Forelimb muscle (tissue), 1 donor: Measurements from ENCODE around the gene EMD. TPM values are rescaled to one million over a fixed set of nuclear protein-coding genes. Genes with fewer than 3 reads are reported as not detected.

ENCODE experiments used
- DNase-seq: peaks from one replicate; pipeline ENCODE4 v3.0.0-alpha.2; 2013; ENCODE audit warnings: low read depth
- polyA plus RNA-seq: library from polyadenylated mRNA; unstranded; fragments of 120-200 nt; gene quantifications from one replicate; pipeline ENCODE4 v1.2.1, GENCODE V29; 2013; ENCODE audit not compliant: insufficient read length

EMD gene
- polyA plus RNA-seq, 1 donor: 46.8 TPM

DNA sequence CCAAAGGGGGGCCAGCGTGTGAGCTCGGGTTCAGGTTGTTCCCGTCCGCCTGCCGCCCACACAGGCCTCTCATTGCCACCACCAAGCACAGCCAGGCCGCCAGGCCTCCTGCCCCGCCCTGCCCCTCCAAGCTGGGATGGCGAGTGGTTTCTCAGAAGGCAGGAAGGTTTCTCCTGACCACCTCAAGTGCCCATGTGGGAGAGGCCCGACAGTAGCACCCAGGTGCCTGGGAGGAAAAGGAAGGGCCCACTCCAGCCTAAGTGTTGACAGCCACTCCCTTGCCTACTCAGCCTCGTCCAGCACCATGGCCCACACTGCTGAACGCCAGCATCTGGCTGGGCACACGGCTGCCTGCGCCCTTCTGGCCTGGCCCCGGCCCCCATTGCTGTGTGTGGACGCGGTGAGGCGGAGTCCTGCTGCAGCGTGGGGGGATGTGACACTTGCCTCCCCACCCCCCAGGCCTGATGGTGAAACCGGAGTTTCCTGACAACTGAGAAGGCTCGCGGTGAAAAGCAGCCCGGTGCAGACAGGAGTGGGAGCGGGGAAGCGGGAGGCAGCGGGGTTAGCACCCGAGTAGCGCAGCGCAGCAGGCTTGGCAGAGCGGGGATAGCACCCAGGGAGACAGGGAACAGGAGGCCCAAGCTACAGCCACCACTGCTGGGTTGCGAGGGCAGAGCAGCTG lies 23.9 kb upstream of the EMD start:
- no peak for DNase-seq

- no peak for DNase-seq
Measured at GRCh38 chrX:154355776-154356140, 23.3 kb upstream of the EMD start.

DNA sequence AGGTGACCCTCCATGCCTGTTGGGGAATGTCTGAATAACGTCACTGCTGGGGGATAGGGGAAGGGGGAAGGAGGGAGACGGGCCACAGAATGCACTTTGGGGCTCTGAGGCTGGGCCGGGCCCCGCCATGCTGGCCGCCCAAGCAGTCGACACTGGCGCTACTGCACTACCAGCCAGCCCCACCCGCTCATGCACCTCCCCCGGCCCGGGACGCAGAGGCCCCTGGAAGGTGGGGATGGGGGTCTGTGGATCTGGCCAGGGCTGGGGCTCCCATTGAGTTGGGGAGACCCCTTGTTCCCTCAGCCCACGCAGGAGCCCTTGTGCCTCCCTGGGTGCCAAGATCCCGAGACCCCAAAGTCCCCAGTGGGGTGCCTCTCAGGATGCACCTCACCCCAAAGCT lies 22.5 kb upstream of the EMD start:
- DNase-seq: no peak

DNA sequence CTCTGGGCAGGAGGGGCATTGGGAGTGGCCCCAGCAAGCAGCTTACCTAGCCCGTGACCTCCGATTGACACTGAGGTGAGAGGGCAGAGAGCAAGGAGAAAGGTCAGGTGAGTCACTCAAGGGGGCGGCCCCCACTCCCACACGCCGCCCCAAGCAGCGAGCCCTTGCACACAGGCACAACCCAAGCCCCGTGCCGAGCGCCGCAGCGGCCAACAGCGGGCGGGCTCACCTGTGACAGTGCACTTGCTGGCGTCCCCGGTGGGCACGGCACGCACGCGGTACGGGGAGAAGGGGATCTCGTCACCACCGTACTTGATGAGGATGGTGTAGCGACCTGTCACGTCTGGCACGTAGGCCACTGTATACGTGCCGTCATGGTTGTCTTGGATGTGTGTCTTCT lies 21.9 kb upstream of the EMD start:
- DNase-seq: no peak

- no peak for DNase-seq
Measured at GRCh38 chrX:154358011-154358410, 21.1 kb upstream of the EMD start.

- DNase-seq: no peak
Measured at GRCh38 chrX:154358829-154359228, 20.3 kb upstream of the EMD start.

DNA sequence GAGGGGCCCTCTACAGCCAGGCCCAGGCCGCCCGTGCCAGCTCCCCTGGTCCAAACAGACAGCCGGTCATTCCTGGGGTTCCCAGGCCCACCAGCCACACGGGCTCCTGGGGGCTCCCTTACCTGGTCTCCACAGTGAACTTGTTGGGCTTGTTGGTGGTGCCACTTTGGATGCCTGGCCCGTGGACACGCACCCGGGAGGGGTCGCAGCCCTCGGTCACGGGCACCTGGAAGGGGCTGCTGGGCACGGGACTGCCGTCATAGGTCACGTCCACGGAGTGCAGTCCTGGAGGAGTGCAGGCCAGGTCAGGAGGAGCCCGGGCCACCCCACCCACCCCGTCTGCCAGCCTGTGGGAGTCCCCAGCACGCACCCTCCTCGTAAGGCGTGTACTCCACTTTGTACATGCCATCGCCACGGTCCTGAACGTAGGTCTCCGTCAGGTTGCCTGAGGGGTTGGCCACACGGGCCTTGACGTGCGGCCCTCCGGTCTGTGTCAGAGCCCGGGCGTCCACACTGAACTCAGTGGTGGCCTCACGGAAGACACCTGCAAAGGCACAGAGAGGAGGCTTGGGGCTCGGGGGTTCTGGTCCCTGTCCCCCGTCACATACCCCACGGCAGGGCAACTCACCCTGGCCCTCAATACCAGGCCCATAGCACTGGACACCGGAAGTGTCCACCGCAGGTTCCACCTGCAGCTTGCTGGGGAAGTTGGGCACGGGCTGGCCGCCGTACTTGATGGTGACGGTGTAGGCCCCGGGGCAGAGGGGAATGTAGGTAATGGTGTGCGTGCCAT lies 19.5 kb upstream of the EMD start:
- no peak for DNase-seq

GRCh38 chrX:154360155-154360713 lies 18.9 kb upstream of the EMD start:
- no peak for DNase-seq

GRCh38 chrX:154362085-154362742 lies 16.9 kb upstream of the EMD start:
- DNase-seq: no peak

GRCh38 chrX:154363706-154364439 lies 15.2 kb upstream of the EMD start:
- no peak for DNase-seq

- DNase-seq: no peak
Measured at GRCh38 chrX:154365052-154365600, 14.0 kb upstream of the EMD start.

GRCh38 chrX:154365997-154366665 lies 13.0 kb upstream of the EMD start:
- DNase-seq: no peak

GRCh38 chrX:154366666-154367055 lies 12.4 kb upstream of the EMD start:
- DNase-seq: no peak

DNA sequence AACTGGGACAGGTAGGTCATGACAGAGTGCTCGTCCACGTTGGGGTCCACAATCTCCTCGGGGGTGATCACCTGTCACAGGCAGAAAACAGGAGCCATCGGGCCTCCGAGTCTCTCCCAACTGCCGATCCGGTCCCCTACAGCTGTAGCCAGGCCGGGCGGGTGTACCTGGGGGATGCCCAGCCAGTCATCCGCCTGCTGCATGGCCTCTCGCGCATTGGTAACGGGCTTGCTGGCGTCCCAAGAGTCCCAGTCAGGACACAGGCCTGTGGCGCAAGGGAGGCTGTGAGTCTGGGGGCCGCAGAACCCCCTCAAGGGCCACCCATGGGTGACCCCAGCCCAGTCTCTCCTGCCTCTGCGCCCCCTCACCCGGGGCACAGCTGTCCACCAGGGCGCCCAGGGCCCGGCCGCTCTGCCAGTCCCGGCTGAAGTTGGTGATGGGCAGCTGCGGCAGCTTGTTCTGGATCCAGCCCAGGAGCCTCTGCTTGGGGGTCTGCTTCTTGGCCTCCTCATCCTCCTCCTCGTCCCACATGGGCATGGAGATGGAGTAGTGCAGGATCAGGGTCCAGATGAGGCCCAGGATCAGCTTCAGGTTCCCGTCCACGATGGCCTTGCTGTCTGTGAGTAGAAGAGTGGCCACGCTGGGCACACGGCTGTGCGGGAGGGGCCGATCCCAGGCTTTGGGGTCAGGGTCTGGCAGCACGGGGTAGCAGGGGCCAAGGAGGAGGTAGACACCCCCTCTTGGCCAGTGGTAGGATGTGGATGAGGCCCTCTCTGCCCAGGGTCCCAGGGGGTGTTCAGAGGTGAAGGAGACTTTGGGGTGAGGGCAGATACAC lies 11.4 kb upstream of the EMD start:
- no peak for DNase-seq

DNA sequence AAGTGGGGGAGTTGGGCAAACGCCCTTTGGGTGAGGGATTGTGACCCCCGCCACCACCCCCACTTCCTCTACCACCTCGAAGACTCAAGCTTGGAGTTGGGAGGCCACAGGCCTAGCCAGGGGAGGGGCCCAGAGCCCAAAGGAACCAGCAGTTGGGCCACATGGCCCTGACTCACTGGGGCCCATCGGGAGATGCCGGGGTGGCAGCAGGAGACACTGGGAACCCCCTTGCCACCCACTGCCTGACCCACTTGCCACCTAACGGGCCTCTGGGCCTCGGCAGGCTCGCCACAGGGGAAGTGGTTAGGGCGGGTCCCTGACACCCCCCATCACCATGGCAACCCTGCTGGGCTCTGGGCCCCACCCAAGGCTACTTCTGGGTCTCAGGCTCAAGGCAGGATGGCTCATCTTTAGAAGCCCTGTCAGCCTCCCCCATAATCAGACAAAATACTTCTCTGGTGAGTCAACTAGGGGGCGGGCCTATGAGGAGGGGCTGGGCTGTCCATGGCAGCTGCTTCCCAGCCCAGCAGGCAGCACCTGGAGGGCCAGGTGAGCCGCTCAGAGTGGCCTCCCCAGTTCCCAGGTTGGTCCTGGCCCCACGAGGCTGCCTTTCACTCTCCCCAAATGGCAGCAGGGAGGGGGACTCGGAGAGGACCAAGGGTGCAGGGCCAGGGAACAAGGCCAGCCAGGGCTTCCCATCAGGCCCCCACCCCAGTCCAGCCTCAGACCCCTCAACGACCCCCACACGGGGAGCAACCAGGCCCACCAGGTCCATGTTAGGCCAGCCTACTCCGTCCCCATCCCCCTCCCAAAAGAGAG lies 10.3 kb upstream of the EMD start:
- DNase-seq: no peak

GRCh38 chrX:154369449-154370299 lies 9.4 kb upstream of the EMD start:
- DNase-seq: peak; percentile 70

DNA sequence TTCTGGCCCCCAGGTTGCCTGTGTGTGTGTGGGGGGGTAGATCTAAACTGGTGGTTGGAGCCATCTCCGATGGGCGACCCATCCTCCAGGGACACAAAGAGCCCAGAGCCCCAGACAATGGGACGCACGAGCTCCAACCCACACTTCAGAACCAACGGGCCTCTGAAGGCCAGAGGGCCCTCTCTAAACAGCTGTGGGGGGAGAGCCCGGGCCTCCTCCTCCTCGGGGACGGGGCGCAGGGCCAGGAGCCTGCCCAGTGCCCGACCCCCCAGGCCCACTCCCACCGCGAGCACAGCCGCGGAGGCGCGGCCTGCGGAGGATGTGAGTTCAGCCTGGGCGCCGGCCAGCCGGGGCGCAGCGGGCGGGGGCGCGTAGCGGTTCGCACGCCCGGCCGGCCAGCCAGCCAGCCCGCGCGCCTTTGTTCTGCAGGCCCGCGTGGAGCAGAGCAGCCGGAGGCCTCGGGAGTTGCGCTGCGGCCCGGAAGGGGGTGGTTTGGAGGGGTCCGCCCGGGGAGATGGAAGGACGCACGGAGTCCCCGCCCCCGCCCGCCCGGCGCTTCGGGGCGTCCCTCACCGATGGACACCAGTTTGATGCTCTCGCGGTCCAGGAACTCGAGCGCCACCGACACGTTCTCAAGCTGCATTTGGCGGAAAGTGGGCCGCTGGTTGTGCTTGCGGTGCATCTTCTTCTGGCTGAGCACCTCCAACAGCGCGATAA lies 8.6 kb upstream of the EMD start:
- DNase-seq: no peak
